B cell (primary cell): ENCODE measurements around the gene MLLT3. TPM values are rescaled to one million over a fixed set of nuclear protein-coding genes. Genes with fewer than 3 reads are reported as not detected.

Source experiments
- ATAC-seq: fragments of 200-7000 bp; cut with Tn5 transposase; one replicate; pipeline ENCODE4 v1.10.0; 2021; ENCODE audit warnings: low read depth, mild to moderate bottlenecking, moderate number of reproducible peaks, moderate library complexity
- CTCF ChIA-PET: fragments of 350-600 bp; sonication (Branson Sonifier 250); formaldehyde crosslinking; loops from one replicate; lab custom pipeline; 2021; ENCODE audit warnings: antibody characterized with exemption, inconsistent platforms; lab: Charles Lee
- POLR2A ChIA-PET: fragments of 350-600 bp; sonication (Branson Sonifier 250); formaldehyde crosslinking; loops from one replicate; lab custom pipeline; 2021; ENCODE audit warnings: antibody characterized with exemption; lab: Charles Lee
- DNase-seq: peaks from one replicate; pipeline ENCODE4 v3.0.0; 2013
- H2AFZ ChIP-seq: 2 replicates; pipeline ENCODE4 v1.6.1; 2012; ENCODE audit warnings: mild to moderate bottlenecking, low read depth, low read length; ENCODE audit not compliant: insufficient read depth, poor library complexity, severe bottlenecking
- H3K27ac ChIP-seq, 2 donors: 1 replicate in 1 of 2; 2 replicates in 1 of 2; pipeline ENCODE4 v1.5.1; 2012 to 2013; ENCODE audit warnings: low read length in 2 of 2, mild to moderate bottlenecking in 2 of 2, moderate library complexity in 1 of 2
- H3K27me3 ChIP-seq, 4 experiments: fragments of 200-600 bp in 1 of 4; sonication (generic) in 1 of 4; replicated peaks in 1 of 4; 1 replicate in 2 of 4; 2 replicates in 2 of 4; pipeline versions ENCODE4 v1.6.1 to v1.7.0; 2013 to 2016; ENCODE audit warnings: low read length in 3 of 4, mild to moderate bottlenecking in 2 of 4, mixed read lengths in 1 of 4, moderate library complexity in 1 of 4; ENCODE audit not compliant: insufficient read depth in 4 of 4, control insufficient read depth in 3 of 4; ENCODE audit errors: control extremely low read depth in 1 of 4
- H3K36me3 ChIP-seq, 2 experiments: replicated peaks in 1 of 2; 1 replicate in 1 of 2; 2 replicates in 1 of 2; pipeline versions ENCODE4 v1.6.1 to v1.7.1; 2013; ENCODE audit warnings: low read length in 1 of 2; ENCODE audit not compliant: insufficient read depth in 2 of 2, control insufficient read depth in 1 of 2; ENCODE audit errors: control extremely low read depth in 1 of 2, extremely low read depth in 1 of 2
- H3K4me1 ChIP-seq, 2 donors: fragments of 200-600 bp in 1 of 2; sonication (generic) in 1 of 2; 1 replicate in 1 of 2; 2 replicates in 1 of 2; pipeline versions ENCODE4 v1.5.1 to v1.6.1; 2013 to 2017; ENCODE audit warnings: low read length in 2 of 2; ENCODE audit not compliant: control insufficient read depth in 2 of 2, insufficient read depth in 2 of 2
- H3K4me2 ChIP-seq: replicated peaks from 2 replicates; pipeline ENCODE3; 2012; ENCODE audit warnings: mild to moderate bottlenecking, low read depth, low read length; ENCODE audit not compliant: poor library complexity, severe bottlenecking
- H3K4me3 ChIP-seq, 5 experiments: fragments of 200-600 bp in 1 of 5; sonication (generic) in 1 of 5; 1 replicate in 3 of 5; 2 replicates in 2 of 5; pipeline versions ENCODE4 v1.5.1 to v1.7.0; 2011 to 2016; ENCODE audit warnings: low read length in 4 of 5, mild to moderate bottlenecking in 4 of 5, low read depth in 2 of 5, control low read depth in 1 of 5, moderate library complexity in 1 of 5; ENCODE audit not compliant: insufficient read depth in 1 of 5; ENCODE audit errors: control extremely low read depth in 1 of 5, extremely low read depth in 1 of 5
- H3K79me2 ChIP-seq: fragments of 200-600 bp; sonication (generic); one replicate; pipeline ENCODE4 v1.6.0; 2016; ENCODE audit warnings: low read length; ENCODE audit not compliant: control insufficient read depth, insufficient read depth
- H3K9ac ChIP-seq: fragments of 200-600 bp; sonication (generic); 2 replicates; pipeline ENCODE4 v1.6.1; 2017; ENCODE audit warnings: mild to moderate bottlenecking, low read length, moderate library complexity
- H3K9me3 ChIP-seq, 3 donors: one replicate each; pipeline versions ENCODE4 v1.6.1 to v1.7.1; 2013; ENCODE audit warnings: low read length in 2 of 3; ENCODE audit not compliant: control insufficient read depth in 2 of 3, insufficient read depth in 1 of 3; ENCODE audit errors: control extremely low read depth in 1 of 3
- H4K20me1 ChIP-seq: 2 replicates; pipeline ENCODE4 v1.6.0; 2012; ENCODE audit warnings: mild to moderate bottlenecking, low read length; ENCODE audit not compliant: insufficient read depth, control insufficient read depth, poor library complexity, severe bottlenecking
- H3K27ac Mint-ChIP-seq: one replicate; pipeline ENCODE4 v1.8.0; 2021; ENCODE audit warnings: mixed read lengths
- H3K27me3 Mint-ChIP-seq: one replicate; pipeline ENCODE4 v1.8.0; 2021; ENCODE audit warnings: mixed read lengths
- H3K4me1 Mint-ChIP-seq: one replicate; pipeline ENCODE4 v1.8.0; 2021; ENCODE audit warnings: mixed read lengths
- H3K4me3 Mint-ChIP-seq: one replicate; pipeline ENCODE4 v1.8.0; 2021; ENCODE audit warnings: mixed read lengths
- H3K9me3 Mint-ChIP-seq: one replicate; pipeline ENCODE4 v1.8.0; 2022; ENCODE audit warnings: mixed read lengths; ENCODE audit not compliant: insufficient read depth
- CTCF ChIP-seq: fragments of 200-600 bp; IDR thresholded peaks from one replicate; pipeline ENCODE4 v1.8.0; 2022; ENCODE audit warnings: antibody characterized with exemption, mild to moderate bottlenecking
- EZH2 ChIP-seq: IDR thresholded peaks from 2 replicates; pipeline ENCODE4 v1.6.1; 2012; ENCODE audit warnings: borderline replicate concordance, low read depth, mild to moderate bottlenecking, moderate library complexity, low read length; ENCODE audit not compliant: insufficient read depth, poor library complexity, severe bottlenecking
- WGBS: methylation state at CpG from one replicate; pipeline ENCODE4 v1.1.5; 2013; ENCODE audit warnings: missing lambda C conversion rate; ENCODE audit not compliant: insufficient coverage; 5-methylcytosine and 5-hydroxymethylcytosine counted together
- intact Hi-C: fragments of 100-400 bp; cut with micrococcal nuclease; formaldehyde crosslinking; loops from one replicate; pipeline ENCODE4 v1.10.0; 2022
- polyA plus RNA-seq: library from polyadenylated mRNA; depleted of rRNA; stranded (reverse); fragments of >200 nt; gene quantifications from 2 replicates; pipeline ENCODE4 v1.2.3, GENCODE V29; 2012
- total RNA-seq, 2 donors: library from RNA; stranded (reverse); fragments of 120-200 nt in 1 of 2; gene quantifications; 1 replicate in 1 of 2; 2 replicates in 1 of 2; pipeline versions ENCODE4 v1.2.3 to v1.2.4, GENCODE V29; 2013 to 2022

Gene MLLT3
- total and polyA plus RNA-seq, 2 donors (not counting 1 experiment from before 2014, with no cell fraction given), result 3.4 to 3.6 TPM

GRCh38 chr9:20312732-20313131, 309.6 kb downstream of the MLLT3 start:
- no peak for TF ChIP-seq EZH2
- TF ChIP-seq CTCF, result no peak
- Histone ChIP-seq H3K27me3 (no peaks in the 10 kb centered on the region), H3K4me1 (no peaks in the 10 kb centered on the region), H3K4me2 (no peak overlapping the region), H3K27ac (no peak overlapping the region), H3K36me3 (no peaks in the 10 kb centered on the region), H3K79me2 (no peaks in the 10 kb centered on the region), H3K9me3 (no peaks in the 10 kb centered on the region), H3K9ac (no peak overlapping the region), H4K20me1 (no peaks in the 10 kb centered on the region), H3K4me3 (no peak overlapping the region), H2AFZ (no peak overlapping the region)
- H3K4me3 Mint-ChIP-seq, result no peak overlapping the region
- no peaks in the 10 kb centered on the region for H3K9me3 Mint-ChIP-seq
- POLR2A ChIA-PET, result no interaction called here
- intact Hi-C loops, result no loop called here
- no peaks in the 10 kb centered on the region for H3K4me1 Mint-ChIP-seq
- peaks cover 5% of the 10 kb centered on the region for H3K27me3 Mint-ChIP-seq
- DNase-seq (no peak), ATAC-seq (no peak)
- no peak overlapping the region for H3K27ac Mint-ChIP-seq
- CTCF ChIA-PET, result no interaction called here

- intact Hi-C loops, result no loop called here
These were observed 312.3 kb downstream of the MLLT3 start for GRCh38 chr9:20310024-20310423.

More at GRCh38 chr9:20310024-20310423, 312.3 kb downstream of the MLLT3 start:
- no peaks in the 10 kb centered on the region for H3K27me3 ChIP-seq
- H3K4me3 ChIP-seq, result no peak overlapping the region
- Mint-ChIP-seq H3K27me3 (peaks cover 5% of the 10 kb centered on the region), H3K4me3 (no peak overlapping the region), H3K4me1 (no peaks in the 10 kb centered on the region), H3K9me3 (no peaks in the 10 kb centered on the region), H3K27ac (no peak overlapping the region)
- no peak overlapping the region for H3K9ac ChIP-seq
- ChIA-PET POLR2A (no interaction called here), CTCF (interaction anchor here (1.0 kb wide), 1 partner anchor 8 kb away, joined by 3 read pairs; no protein-coding TSS in a partner anchor)
- no peak overlapping the region for H3K27ac ChIP-seq
- no peaks in the 10 kb centered on the region for H4K20me1 ChIP-seq
- ATAC-seq (no peak), DNase-seq (no peak)
- TF ChIP-seq EZH2 (no peak), CTCF (no peak)
- 86% methylated on average over 1 of the region's 2 CpGs for WGBS
- no peak overlapping the region for H3K4me2 ChIP-seq
- no peaks in the 10 kb centered on the region for H3K4me1 ChIP-seq
- H3K36me3 ChIP-seq, result no peaks in the 10 kb centered on the region
- no peak overlapping the region for H2AFZ ChIP-seq
- H3K9me3 ChIP-seq, result no peaks in the 10 kb centered on the region
- H3K79me2 ChIP-seq, result no peaks in the 10 kb centered on the region
